HT1080 (cell line): ENCODE data around the gene CAPZA2. TPM values are rescaled to one million over a fixed set of nuclear protein-coding genes. Genes with fewer than 3 reads are reported as not detected.
"Not testable (repeated sequence)": the region's sequence is repeated elsewhere in the genome, so short reads cannot be mapped to it uniquely, and the experiment has no call there.

Experiments used
- DNase-seq: peaks from one replicate; pipeline ENCODE4 v3.0.0-alpha.2; 2015; ENCODE audit warnings: low read depth
- polyA plus RNA-seq, 2 experiments: library from polyadenylated mRNA; depleted of rRNA; stranded (reverse); fragments of >200 nt; gene quantifications; 2 replicates each; pipeline ENCODE4 v1.2.3, GENCODE V29; 2015
- total RNA-seq: library from RNA; depleted of rRNA; stranded (reverse); fragments of >200 nt; shearing (Covaris generic); gene quantifications from 2 replicates; pipeline ENCODE4 v1.2.3, GENCODE V29; 2014; rRNA removed

CAPZA2 gene
- total RNA-seq = 103 and 109 TPM in 2 replicates
- 82.4 and 83.2 TPM in 2 replicates for polyA plus RNA-seq (2015; cell fraction: cytosol; rRNA removed)
- 54.5 and 56.0 TPM in 2 replicates for polyA plus RNA-seq (2015; cell fraction: nucleus; rRNA removed)

DNA sequence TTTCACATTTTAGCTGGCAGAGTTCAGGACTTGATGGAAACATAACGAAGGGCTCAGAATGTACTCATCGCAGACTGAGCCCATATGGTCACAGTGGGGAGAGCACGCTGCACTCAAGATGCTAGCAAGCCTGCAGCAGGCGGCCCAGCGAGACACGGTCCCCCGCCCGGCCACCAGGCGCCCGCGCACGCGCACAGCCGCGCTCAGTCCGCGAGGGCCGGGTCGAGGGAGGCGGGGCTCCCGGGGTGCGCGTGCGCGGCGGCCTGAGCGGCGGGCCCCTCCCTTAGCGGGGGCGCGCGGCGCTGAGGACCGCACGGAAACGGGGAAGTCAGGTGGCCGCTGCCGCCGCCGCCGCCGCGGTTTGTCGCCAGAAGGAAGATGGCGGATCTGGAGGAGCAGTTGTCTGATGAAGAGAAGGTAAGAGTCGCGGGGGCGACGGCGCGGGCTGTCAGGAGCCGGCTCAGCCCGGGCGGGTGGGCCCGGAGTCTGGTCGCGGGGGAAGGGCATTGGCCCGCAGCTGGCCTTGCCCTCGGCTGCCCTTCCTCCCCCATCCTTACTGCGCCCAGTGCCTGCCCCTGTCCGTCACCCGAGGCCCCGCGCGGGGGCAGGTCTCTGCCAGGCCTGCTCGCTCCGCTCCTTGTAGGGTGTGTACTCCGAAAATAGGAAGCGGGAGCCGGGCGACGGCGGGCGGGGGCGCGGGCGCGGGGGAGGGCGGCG, at the start of gene CAPZA2:
Gene CAPZA2, plus strand, starts transcription at position 354 of the 717 bp plus-strand sequence. Its CDS starts 25 bp downstream, at position 379.
- peak; percentile 84 for DNase-seq

DNA sequence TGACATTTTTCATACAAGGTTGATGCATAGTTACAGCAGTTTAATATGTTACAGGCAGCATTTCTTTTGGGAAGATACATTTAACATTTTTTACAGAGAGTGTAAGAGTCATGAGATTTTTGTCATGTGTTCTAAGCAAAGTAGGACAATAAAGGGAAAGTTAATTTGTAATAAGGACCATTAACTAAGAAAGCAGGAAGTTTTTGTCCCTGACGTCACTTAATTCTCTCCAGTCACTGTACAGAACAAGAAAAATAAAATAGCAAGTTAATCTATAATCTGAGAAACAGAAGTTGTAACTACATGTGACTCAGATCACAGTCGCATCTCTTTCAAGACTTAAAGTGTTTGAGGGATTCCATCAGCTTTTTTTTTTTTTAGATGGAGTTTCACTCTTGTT, 49.5 kb upstream of the CAPZA2 start:
- DNase-seq = no peak

DNA sequence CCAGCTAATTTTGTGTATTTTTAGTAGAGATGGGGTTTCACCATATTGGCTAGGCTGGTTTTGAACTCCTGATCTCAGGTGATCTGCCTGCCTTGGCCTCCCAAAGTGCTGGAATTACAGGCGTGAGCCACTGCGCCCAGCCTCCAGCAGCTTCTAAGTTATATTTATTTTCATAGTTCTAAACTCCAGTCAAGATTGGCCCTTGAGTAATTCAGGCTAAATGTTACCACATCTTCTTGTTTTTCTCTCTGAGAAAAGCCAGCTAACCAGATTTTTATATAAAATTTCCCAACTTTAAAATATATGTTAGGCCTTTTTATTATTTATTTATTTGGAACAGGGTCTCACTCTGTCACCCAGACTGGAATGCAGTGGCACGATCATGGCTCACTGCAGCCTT, 49.0 kb upstream of the CAPZA2 start:
- DNase-seq = not testable (repeated sequence)

DNA sequence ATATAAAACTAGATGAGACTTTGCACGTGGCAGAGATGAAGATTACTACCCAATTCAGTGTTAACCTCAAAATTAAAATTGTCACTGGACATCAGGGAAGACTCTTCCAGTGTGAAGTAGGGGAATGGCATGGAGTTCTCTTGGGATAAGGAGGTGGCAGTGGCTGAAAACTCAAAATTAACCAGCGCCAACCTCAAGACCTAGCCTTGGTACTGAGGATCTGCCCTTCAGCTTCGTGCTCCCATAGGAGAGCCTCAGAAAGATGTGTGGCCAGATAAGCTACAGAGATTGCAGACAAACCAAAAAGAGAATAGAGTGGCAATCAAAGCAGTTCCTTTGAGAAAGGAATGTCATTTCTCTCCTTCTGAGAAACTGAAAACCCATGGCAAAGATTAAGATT, 47.3 kb upstream of the CAPZA2 start:
- no peak for DNase-seq

DNA sequence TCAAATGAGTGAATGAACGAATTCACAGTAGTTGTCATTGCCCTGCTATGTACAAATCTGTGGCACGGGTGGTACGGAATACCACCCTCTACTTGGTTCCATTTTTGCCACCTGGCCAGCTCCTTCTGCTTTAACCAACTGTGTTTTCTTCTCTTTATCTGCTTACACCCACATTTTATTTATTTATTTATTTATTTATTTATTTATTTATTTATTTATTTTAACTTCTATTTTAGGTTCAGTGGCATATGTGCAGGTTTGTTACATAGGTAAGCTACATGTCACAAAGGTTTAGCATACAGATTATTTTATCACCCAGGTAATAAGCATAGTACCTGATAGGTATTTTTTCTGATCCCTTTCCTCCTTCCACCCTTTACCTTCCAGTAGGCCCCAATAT, 42.2 kb upstream of the CAPZA2 start:
- DNase-seq = no peak

DNA sequence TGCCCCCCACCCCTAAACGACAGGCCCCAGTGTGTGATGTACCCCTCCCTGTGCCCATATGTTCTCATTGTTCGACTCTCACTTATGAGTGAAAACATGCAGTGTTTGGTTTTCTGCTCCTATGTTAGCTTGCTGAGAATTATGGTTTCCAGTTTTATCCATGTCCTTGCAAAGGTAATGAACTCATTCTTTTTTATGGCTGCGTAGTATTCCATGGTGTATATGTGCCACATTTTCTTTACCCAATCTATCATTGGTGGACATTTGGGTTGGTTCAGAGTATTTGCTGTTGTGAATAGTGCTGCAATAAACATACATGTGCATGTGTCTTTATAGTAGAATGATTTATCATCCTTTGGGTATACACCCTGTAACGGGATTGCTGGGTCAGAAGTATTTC, 40.7 kb upstream of the CAPZA2 start:
- DNase-seq = not testable (repeated sequence)

DNA sequence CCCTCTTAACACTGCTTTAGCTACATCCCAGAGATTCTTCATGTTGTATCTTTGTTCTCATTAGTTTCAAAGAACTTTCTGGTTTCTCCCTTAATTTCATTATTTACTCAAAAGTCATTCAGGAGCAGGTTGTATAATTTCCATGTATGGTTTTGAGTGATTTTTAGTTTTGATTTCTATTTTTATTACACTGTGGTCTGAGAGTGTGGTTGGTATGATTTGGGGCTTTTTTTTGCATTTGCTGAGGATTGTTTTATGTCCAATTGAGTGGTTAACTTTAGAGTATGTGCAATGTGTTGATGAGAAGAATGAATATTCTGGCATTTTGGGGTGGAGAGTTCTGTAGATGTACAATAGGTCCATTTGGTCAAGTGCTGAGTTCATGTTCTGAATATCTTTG, 37.9 kb upstream of the CAPZA2 start:
- no peak for DNase-seq

DNA sequence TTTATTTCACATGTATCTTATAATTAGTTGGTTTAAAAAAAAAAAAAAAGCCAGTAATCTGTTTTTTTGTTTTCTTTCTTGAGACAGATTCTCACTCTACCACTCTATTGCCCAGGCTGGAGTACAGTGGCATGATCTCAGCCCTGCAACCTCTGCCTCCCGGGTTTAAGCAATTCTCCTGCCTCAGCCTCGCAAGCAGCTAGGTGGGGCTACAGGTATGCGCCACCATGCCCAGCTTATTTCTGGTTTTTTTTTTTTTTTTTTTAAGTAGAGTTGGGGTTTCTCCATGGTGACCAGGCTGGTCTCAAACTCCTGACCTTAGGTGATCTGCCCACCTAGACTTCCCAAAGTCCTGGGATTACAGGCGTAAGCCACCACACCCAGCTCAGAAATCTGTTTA, 34.1 kb upstream of the CAPZA2 start:
- DNase-seq = no peak

DNA sequence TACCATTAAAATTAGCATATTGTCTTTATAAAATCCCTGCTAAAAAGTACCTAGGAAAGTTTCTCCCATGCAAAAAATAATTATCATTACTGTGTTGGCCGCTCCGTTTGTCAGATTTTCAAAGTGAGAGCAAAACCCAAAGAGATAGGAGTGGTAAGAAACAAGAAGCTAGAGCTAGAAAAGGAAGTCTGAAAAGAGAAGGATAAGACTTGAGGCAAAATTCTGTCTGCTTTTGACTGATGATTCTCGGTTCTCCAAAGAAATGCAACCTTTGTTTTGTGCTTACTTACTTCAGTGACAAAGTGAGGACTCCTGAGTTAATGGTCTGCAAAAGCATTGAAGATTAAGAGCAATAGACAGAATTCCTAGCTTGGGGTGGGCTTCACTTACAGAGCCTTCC, 33.3 kb upstream of the CAPZA2 start:
- no peak for DNase-seq

DNA sequence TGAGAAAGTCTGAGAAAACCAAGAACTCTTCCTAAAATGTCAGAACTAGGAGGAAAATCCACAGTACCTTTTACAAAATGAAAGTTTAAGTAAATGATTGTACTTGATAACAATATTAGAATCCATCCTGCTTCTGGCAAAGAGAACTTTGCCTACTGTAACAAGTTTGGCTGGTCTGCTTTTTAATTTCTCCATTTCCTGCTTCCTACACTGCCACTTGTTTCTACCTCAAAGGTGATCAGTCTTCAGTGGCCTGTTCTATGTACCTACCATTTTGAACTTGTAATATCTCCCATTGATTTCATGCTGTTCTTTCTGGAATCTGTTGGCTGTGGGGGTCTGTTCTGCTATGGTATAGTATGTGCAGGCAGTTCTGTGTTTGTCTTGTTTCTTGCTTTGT, 32.9 kb upstream of the CAPZA2 start:
- DNase-seq = no peak

DNA sequence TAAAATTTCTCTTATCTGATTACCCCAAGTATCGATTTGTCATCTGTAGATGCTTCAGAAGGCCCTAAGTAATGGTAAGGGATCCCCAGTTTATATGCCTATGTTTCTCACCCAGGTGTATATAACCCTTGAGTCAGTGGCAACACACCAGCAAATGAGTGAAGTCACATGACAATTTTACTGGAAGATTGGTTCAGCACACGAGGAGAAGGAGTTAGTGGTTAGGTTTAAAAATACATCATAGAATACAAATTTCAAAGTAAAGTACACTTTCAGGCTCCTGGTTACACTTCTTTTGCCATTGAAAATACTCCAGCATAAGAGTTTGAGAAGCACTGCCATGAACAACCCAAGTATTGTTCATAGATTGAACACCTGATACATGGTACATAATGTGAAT, 29.7 kb upstream of the CAPZA2 start:
- DNase-seq = no peak

DNA sequence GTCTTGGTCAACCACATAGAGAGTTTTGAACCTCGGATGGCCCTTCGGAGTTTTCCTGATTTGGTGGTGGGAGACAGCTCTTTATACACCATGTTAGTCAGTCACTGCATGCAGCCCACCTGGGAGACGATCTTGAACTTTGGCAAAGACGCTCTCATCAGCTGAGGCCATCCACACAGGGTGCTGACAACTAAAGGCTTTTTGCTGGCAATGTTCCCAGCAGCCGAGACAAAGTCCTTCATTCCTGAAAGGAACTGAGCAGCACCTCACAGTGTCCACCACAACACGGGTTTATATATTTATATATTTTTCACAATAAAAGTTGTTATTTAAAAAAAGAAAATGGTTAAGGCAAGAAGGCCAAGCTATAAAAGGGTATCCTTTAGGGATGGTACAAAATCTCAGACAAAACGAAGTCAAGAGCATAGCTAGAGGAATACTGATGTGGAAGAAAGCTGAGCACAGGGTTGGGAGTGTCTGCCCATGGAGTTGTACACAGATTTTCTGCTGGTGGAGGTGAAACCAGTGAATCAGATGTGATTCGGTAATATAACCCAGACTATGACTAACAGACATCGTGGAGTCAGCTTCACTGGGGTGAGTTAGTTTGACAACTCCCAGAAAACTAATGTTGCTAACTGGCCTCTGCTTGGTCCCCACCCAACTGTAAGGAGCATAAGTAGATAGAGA, 27.4 kb upstream of the CAPZA2 start:
- DNase-seq = peak; percentile 70

DNA sequence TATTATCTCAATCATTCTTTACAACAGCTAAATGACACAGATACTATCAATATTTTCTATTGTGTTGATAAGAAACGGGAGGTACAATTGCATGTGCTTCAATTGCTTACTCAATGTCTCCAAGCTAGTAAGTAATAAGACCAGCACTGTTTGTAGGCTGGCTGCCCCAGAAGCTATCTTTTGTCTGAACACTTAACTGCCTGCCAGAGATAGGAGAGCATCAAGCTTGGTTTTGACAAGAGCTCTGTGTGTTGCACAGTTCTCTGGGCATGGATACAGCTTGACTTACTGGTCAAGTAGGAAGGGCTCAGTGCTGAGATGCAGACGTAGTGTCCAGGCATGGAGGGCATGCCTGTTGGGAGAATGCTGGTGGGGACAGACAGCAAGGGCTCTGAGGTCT, 26.3 kb upstream of the CAPZA2 start:
- DNase-seq = no peak

DNA sequence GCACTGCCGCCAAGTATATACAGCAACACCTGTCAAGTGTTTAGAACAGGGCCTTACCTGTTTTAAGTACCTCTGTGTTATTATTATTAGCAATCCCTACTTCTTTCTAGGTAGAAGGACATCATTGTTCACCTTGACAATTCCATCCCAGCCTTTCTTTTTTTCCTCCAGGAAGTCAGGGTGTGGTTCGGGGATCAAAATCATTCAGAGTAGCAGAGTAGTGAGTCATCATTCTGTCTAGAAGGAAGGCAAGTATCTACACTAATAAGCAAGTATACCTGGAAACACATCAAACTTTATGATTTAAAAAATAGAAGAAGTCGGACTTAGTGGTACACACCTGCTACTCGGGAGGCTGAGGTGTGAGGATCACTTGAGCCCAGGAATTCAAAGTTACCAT, 25.5 kb upstream of the CAPZA2 start:
- peak; percentile 67 for DNase-seq

DNA sequence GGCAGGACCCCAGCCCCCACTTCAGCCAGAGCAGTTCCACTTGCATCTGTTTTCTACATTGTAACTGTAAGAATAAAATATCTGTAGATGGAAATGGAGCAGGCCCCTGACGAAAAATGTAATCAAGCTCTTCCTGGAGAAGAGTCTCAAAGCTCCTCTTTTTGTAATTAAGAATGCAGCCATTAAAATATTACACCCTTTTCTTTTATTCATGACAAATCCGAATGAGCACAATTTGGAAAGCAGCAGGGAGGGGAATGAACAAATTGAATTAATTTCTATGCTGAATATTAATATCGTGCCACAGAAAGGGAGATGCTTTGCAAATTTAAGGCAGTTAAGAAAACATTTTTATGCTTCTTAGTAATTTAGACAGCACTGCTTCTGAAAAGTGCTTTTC, 24.8 kb upstream of the CAPZA2 start:
- no peak for DNase-seq

DNA sequence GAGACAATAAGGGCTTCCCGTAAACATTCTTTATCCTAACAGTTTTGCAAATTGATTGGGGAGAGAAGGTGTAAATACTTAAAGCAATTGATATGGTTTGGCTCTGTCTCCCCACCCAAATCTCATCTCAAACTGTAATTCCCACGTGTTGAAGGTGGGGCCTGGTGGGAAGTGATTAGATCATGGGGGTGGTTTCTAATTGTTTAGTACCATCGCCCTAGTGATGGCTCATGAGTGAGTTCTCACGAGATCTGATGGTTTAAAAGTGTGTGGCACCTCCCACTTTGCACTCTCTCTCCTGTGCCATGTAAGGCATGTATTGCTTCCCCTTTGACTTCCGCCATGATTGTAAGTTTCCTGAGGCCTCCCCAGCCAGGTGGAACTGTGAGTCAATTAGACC, 22.1 kb upstream of the CAPZA2 start:
- no peak for DNase-seq

DNA sequence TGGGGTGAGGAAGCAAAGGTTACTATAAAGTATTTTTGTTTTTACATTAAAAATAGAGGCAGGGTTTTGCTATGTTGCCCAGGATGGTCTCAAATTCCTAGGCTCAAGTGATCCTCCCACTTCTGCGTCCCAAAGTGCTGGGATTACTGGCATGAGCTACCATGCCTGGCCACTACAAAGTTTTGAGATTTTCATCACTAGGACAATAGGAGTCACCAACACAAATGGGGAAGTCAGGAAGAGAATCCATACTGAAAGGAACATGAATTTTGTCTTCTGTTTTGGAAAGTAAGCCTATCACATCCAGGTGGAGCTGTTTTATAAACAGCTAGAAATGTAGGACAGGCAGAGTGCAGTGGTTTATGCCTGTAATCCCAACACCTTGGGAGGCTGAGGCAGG, 20.0 kb upstream of the CAPZA2 start:
- DNase-seq = no peak

DNA sequence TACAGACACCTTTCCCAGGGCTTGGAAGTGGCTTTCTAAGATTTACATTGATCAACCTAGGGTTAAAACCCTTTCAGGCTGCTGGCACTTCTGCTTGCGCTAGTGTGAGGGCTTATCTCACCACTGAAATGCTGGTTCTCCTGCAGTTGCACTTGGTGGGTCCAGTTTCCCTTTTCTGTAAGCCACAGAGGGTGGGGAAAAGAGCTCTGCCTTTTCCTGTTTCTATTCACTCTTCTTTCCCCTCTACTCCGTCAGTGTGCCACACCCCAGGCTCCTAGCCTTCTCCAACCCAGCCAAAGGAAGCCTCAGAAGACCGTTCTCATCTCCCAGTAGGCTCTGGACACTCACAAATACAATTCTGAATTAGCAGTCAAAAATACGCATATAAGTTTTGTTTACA, 19.0 kb upstream of the CAPZA2 start:
- DNase-seq = no peak

DNA sequence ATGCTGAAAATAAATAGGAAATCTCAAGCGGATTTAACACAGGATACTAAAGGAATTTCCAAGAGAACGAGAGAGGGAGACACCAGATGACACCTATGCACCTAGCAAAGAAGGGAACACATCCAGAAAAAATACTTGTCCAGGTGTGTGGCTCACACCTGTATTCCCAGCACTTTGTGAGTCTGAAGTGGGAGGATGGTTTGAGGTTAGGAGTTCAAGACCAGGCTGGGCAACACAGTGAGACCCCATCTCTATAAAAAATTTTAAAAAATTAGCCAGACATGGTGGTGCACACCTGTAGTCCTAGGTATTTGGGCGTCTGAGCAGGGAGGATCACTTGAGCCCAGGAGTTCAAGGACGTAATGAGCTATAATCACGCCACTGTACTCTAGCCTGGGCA, 11.2 kb upstream of the CAPZA2 start:
- DNase-seq = no peak

DNA sequence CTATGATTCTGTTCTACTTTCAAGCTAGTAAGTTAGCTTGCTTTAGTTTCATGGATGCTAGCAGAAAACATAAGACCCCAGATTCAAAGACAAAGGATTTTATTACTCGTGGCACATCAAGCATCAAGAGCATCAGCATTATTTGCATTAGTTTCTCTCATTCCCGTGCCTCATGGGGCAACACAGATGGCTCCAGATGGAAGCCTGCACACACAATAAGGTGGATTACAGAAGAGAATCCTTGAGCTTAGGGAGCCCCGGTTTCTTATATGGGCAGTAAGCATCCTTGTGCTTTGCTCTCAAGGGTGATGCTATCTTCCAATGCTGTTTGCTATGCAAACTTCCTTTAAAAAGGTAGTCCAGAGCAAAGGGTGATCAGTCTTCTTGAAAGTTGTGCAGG, 10.7 kb upstream of the CAPZA2 start:
- DNase-seq = no peak

DNA sequence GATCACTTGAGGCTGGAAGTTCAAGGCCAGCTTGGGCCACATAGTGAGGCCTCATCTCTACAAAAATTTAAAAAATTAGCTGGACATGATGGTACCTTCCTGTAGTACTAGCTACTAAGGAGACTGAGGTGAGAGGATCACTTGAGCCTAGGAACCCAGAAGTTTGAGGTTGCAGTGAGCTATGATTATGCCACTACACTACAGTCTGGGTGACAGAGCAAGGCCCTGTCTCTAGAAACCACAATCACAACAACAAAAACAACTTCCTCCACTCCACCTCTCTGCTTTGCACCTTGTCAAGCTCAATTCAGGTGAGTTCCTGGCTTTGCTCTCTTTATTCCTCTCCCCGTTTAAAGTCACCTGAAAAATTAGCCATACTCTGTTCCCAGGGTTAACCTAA, 8.3 kb upstream of the CAPZA2 start:
- no peak for DNase-seq

DNA sequence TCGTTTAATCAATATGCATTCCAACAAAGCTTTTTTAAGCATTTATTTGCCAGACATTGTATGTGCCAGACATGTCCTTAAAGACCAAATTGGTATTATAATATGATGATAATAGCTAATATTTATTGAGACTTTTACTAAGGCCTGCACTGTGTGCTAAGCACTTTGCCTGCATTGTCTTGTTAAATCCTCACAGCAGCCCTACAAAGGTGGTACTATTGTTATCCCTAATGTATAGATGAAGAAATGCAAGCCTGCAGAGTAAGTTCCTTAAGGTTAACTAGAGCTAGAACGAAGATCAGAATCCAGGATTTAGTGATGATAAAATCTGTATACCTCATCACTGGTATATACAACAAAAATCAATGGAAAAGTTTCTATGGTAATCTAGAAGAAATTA, 5.3 kb upstream of the CAPZA2 start:
- DNase-seq = no peak

DNA sequence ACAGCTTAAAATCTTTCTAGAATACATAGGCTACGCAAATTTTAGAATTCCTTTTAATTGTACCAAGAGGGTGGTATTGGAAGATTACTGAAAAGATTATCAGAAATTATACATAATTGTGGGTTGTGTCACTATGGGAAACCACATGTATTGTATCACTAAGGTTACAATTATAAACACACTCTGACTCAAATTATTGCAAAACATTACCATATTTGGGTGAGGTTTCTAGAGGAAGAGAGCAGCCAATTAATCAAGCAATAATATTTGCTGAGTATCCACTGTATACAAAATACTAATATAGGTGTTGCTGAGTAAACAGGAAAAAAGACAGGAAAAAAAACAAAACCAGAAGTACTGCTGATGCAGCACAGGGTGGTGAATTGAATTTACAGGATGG, 3.1 kb upstream of the CAPZA2 start:
- peak; percentile 55 for DNase-seq
